H9 (cell line): ENCODE results near the gene ANK2. TPM values are rescaled to one million over a fixed set of nuclear protein-coding genes. Genes with fewer than 3 reads are reported as not detected.

ENCODE experiments used
- DNase-seq: peaks from one replicate; pipeline ENCODE4 v3.0.0-alpha.2; 2017
- H2AFZ ChIP-seq: one replicate; pipeline ENCODE4 v1.6.1; 2013; ENCODE audit warnings: mild to moderate bottlenecking, low read length, control low read depth, moderate library complexity
- H2AK5ac ChIP-seq: 2 replicates; pipeline ENCODE4 v1.6.1; 2013; ENCODE audit warnings: low read length, control low read depth, mixed read lengths; ENCODE audit not compliant: insufficient read length
- H2BK120ac ChIP-seq: one replicate; pipeline ENCODE4 v1.6.1; 2013; ENCODE audit warnings: low read depth, mild to moderate bottlenecking, low read length, control low read depth, inconsistent platforms; ENCODE audit not compliant: poor library complexity, severe bottlenecking
- H2BK12ac ChIP-seq: 2 replicates; pipeline ENCODE4 v1.6.1; 2013; ENCODE audit warnings: low read length, control low read depth, mixed read lengths, low read depth; ENCODE audit not compliant: insufficient read length
- H2BK15ac ChIP-seq: 2 replicates; pipeline ENCODE4 v1.6.1; 2013; ENCODE audit warnings: low read depth, low read length, control low read depth
- H2BK20ac ChIP-seq: one replicate; pipeline ENCODE4 v1.6.1; 2013; ENCODE audit warnings: low read depth, mild to moderate bottlenecking, low read length, control low read depth, inconsistent platforms; ENCODE audit not compliant: poor library complexity, severe bottlenecking
- H2BK5ac ChIP-seq: 2 replicates; pipeline ENCODE4 v1.6.1; 2013; ENCODE audit warnings: low read length, control low read depth, mixed read lengths; ENCODE audit not compliant: insufficient read length
- H3K14ac ChIP-seq: 2 replicates; pipeline ENCODE4 v1.6.1; 2013; ENCODE audit warnings: low read length, control low read depth; ENCODE audit not compliant: insufficient read depth
- H3K18ac ChIP-seq: 2 replicates; pipeline ENCODE4 v1.6.1; 2013; ENCODE audit warnings: low read depth, mild to moderate bottlenecking, mixed read lengths, low read length, control low read depth; ENCODE audit not compliant: insufficient read length
- H3K23ac ChIP-seq: 2 replicates; pipeline ENCODE4 v1.6.1; 2013; ENCODE audit warnings: low read length, control low read depth, mixed read lengths, low read depth; ENCODE audit not compliant: insufficient read length
- H3K23me2 ChIP-seq: 2 replicates; pipeline ENCODE4 v1.6.1; 2013; ENCODE audit warnings: low read depth, mild to moderate bottlenecking, mixed read lengths, low read length, control low read depth; ENCODE audit not compliant: insufficient read length, poor library complexity, severe bottlenecking
- H3K27ac ChIP-seq: 2 replicates; pipeline ENCODE4 v1.5.1; 2013; ENCODE audit warnings: low read length, control low read depth, mixed read lengths, low read depth; ENCODE audit not compliant: insufficient read length
- H3K27me3 ChIP-seq: 2 replicates; pipeline ENCODE4 v1.6.1; 2013; ENCODE audit warnings: low read length, control low read depth, inconsistent platforms; ENCODE audit not compliant: insufficient read depth
- H3K4ac ChIP-seq: 2 replicates; pipeline ENCODE4 v1.6.1; 2013; ENCODE audit warnings: low read depth, mild to moderate bottlenecking, control low read depth, inconsistent platforms, low read length, moderate library complexity
- H3K4me1 ChIP-seq: 2 replicates; pipeline ENCODE4 v1.6.1; 2013; ENCODE audit warnings: low read length, control low read depth, inconsistent platforms; ENCODE audit not compliant: insufficient read depth
- H3K4me2 ChIP-seq: 2 replicates; pipeline ENCODE4 v1.6.1; 2013; ENCODE audit warnings: low read length, control low read depth, mixed read lengths; ENCODE audit not compliant: insufficient read length, insufficient read depth
- H3K56ac ChIP-seq: 2 replicates; pipeline ENCODE4 v1.6.1; 2013; ENCODE audit warnings: low read depth, mild to moderate bottlenecking, mixed read lengths, low read length, control low read depth; ENCODE audit not compliant: insufficient read length
- H3K79me1 ChIP-seq: 2 replicates; pipeline ENCODE4 v1.6.1; 2013; ENCODE audit warnings: low read depth, mild to moderate bottlenecking, moderate library complexity, low read length, control low read depth, inconsistent platforms; ENCODE audit not compliant: insufficient read depth, poor library complexity, severe bottlenecking
- H3K79me2 ChIP-seq: 2 replicates; pipeline ENCODE4 v1.6.1; 2013; ENCODE audit warnings: low read length, control low read depth, inconsistent platforms; ENCODE audit not compliant: insufficient read depth
- H3K9ac ChIP-seq: 2 replicates; pipeline ENCODE4 v1.6.1; 2013; ENCODE audit warnings: low read length, control low read depth, mixed read lengths; ENCODE audit not compliant: insufficient read length; ENCODE audit errors: extremely low read depth
- H3K9me3 ChIP-seq: one replicate; pipeline ENCODE4 v1.6.1; 2013; ENCODE audit warnings: low read depth, low read length, inconsistent platforms; ENCODE audit not compliant: control insufficient read depth
- H3T11ph ChIP-seq: one replicate; pipeline ENCODE4 v1.6.1; 2013; ENCODE audit warnings: mild to moderate bottlenecking, low read length, control low read depth, inconsistent platforms
- H4K20me1 ChIP-seq: one replicate; pipeline ENCODE4 v1.6.1; 2013; ENCODE audit not compliant: control insufficient read depth, insufficient read length, insufficient read depth
- H4K5ac ChIP-seq: 2 replicates; pipeline ENCODE4 v1.6.1; 2013; ENCODE audit warnings: low read depth, mild to moderate bottlenecking, mixed read lengths, low read length, control low read depth; ENCODE audit not compliant: insufficient read length
- H4K8ac ChIP-seq: replicated peaks from 2 replicates; pipeline ENCODE4 v1.6.1; 2013; ENCODE audit warnings: low read length, control low read depth, mixed read lengths, low read depth; ENCODE audit not compliant: insufficient read length
- H4K91ac ChIP-seq: 2 replicates; pipeline ENCODE4 v1.6.1; 2013; ENCODE audit warnings: low read depth, mild to moderate bottlenecking, moderate library complexity, mixed read lengths, low read length, control low read depth; ENCODE audit not compliant: insufficient read length
- H3K27ac Mint-ChIP-seq, 3 experiments: 2 replicates in 2 of 3; 3 replicates in 1 of 3; pipeline ENCODE4 v1.8.0; 2020 to 2021; ENCODE audit warnings: mixed read lengths in 3 of 3, mild to moderate bottlenecking in 1 of 3, moderate library complexity in 1 of 3
- H3K27me3 Mint-ChIP-seq: 2 replicates; pipeline ENCODE4 v1.8.0; 2021; ENCODE audit warnings: low read depth, mild to moderate bottlenecking, moderate library complexity, mixed read lengths
- H3K36me3 Mint-ChIP-seq, 3 experiments: 2 replicates in 2 of 3; 3 replicates in 1 of 3; pipeline ENCODE4 v1.8.0; 2020 to 2021; ENCODE audit warnings: low read depth in 3 of 3, mixed read lengths in 3 of 3; ENCODE audit not compliant: insufficient read depth in 1 of 3
- H3K4me1 Mint-ChIP-seq, 2 experiments: 2 replicates each; pipeline ENCODE4 v1.8.0; 2020; ENCODE audit warnings: mixed read lengths in 2 of 2
- H3K4me3 Mint-ChIP-seq, 2 experiments: 2 replicates in 1 of 2; 3 replicates in 1 of 2; pipeline ENCODE4 v1.8.0; 2020 to 2021; ENCODE audit warnings: mild to moderate bottlenecking in 2 of 2, mixed read lengths in 2 of 2, moderate library complexity in 1 of 2
- H3K9me3 Mint-ChIP-seq, 2 experiments: 2 replicates in 1 of 2; 3 replicates in 1 of 2; pipeline ENCODE4 v1.8.0; 2020; ENCODE audit warnings: mild to moderate bottlenecking in 2 of 2, mixed read lengths in 2 of 2, moderate library complexity in 1 of 2
- WGBS: extraction: QIAGEN DNeasy Blood & Tissue Kit; methylation state at CpG from one replicate; pipeline ENCODE4 v1.1.7; 2013; ENCODE audit warnings: missing lambda C conversion rate, low lambda C conversion rate, mixed read lengths; ENCODE audit not compliant: insufficient read length; ENCODE audit errors: extremely low coverage; 5-methylcytosine and 5-hydroxymethylcytosine counted together
- total RNA-seq: library from RNA; stranded (reverse); gene quantifications from 2 replicates; pipeline ENCODE4 v1.2.1, GENCODE V29; 2021
- TF ChIP-seq, protein P1 (sequence below): fragments of 200-600 bp; sonication (generic); conservative IDR thresholded peaks from 3 replicates; pipeline ENCODE4 v1.8.0; 2021; ENCODE audit warnings: antibody characterized with exemption, mild to moderate bottlenecking

Gene ANK2
- total RNA-seq, 1 experiment from 2014 or later = 36.8 TPM

GRCh38 chr4:113276464-113277170 is 227.2 kb downstream of the ANK2 start:
- H3K36me3 Mint-ChIP-seq = peaks cover 2 to 18% (median 15%) of the 10 kb centered on the region in 3 experiments; a peak in 4 of 7 replicates
- H2BK5ac ChIP-seq = no peak overlapping the region
- H4K91ac ChIP-seq = no peak overlapping the region
- H3K4ac ChIP-seq = no peak overlapping the region
- H3K14ac ChIP-seq = no peak overlapping the region
- TF ChIP-seq, protein P1, sequence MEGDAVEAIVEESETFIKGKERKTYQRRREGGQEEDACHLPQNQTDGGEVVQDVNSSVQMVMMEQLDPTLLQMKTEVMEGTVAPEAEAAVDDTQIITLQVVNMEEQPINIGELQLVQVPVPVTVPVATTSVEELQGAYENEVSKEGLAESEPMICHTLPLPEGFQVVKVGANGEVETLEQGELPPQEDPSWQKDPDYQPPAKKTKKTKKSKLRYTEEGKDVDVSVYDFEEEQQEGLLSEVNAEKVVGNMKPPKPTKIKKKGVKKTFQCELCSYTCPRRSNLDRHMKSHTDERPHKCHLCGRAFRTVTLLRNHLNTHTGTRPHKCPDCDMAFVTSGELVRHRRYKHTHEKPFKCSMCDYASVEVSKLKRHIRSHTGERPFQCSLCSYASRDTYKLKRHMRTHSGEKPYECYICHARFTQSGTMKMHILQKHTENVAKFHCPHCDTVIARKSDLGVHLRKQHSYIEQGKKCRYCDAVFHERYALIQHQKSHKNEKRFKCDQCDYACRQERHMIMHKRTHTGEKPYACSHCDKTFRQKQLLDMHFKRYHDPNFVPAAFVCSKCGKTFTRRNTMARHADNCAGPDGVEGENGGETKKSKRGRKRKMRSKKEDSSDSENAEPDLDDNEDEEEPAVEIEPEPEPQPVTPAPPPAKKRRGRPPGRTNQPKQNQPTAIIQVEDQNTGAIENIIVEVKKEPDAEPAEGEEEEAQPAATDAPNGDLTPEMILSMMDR = no peak
- H3K27me3 Mint-ChIP-seq = no peaks in the 10 kb centered on the region
- H3K4me3 Mint-ChIP-seq = no peak overlapping the region
- H3K4me2 ChIP-seq = no peak overlapping the region
- no peak overlapping the region for H3K18ac ChIP-seq
- H3K23me2 ChIP-seq = no peaks in the 10 kb centered on the region
- no peak overlapping the region for H2BK20ac ChIP-seq
- DNase-seq = no peak
- H3T11ph ChIP-seq = no peak overlapping the region
- H3K27ac ChIP-seq = no peak overlapping the region
- no peak overlapping the region for H3K9ac ChIP-seq
- H2AFZ ChIP-seq = no peak overlapping the region
- peaks cover 20 to 25% of the 10 kb centered on the region in 2 experiments for H3K4me1 Mint-ChIP-seq
- no peak overlapping the region for H3K56ac ChIP-seq
- no peak overlapping the region for H3K23ac ChIP-seq
- no peak overlapping the region for H2BK15ac ChIP-seq
- H2BK120ac ChIP-seq = no peak overlapping the region
- peak overlapping the region in 1 of 3 experiments; percentile 89; a peak in 3 of 7 replicates for H3K27ac Mint-ChIP-seq
- H4K20me1 ChIP-seq = no peaks in the 10 kb centered on the region
- H2BK12ac ChIP-seq = no peak overlapping the region
- no peaks in the 10 kb centered on the region for H3K27me3 ChIP-seq
- no peaks in the 10 kb centered on the region for H3K9me3 Mint-ChIP-seq
- H3K79me1 ChIP-seq = no peaks in the 10 kb centered on the region
- no CpG with 5 or more reads among the region's 7 CpGs for WGBS
- peaks cover 6% of the 10 kb centered on the region; the same call in 1 of the 2 replicates for H3K4me1 ChIP-seq
- no peaks in the 10 kb centered on the region for H3K9me3 ChIP-seq
- H2AK5ac ChIP-seq = no peak overlapping the region
- H4K5ac ChIP-seq = no peak overlapping the region
- no peaks in the 10 kb centered on the region for H3K79me2 ChIP-seq
- no peak overlapping the region for H4K8ac ChIP-seq
